B cell (primary cell): ENCODE results near the gene FAM13C. TPM values are rescaled to one million over a fixed set of nuclear protein-coding genes. Genes with fewer than 3 reads are reported as not detected.

Experiments
- ATAC-seq: fragments of 200-7000 bp; cut with Tn5 transposase; one replicate; pipeline ENCODE4 v1.10.0; 2021; ENCODE audit warnings: low read depth, mild to moderate bottlenecking, moderate number of reproducible peaks, moderate library complexity
- CTCF ChIA-PET: fragments of 350-600 bp; sonication (Branson Sonifier 250); formaldehyde crosslinking; loops from one replicate; lab custom pipeline; 2021; ENCODE audit warnings: antibody characterized with exemption, inconsistent platforms; lab: Charles Lee
- POLR2A ChIA-PET: fragments of 350-600 bp; sonication (Branson Sonifier 250); formaldehyde crosslinking; loops from one replicate; lab custom pipeline; 2021; ENCODE audit warnings: antibody characterized with exemption; lab: Charles Lee
- DNase-seq: peaks from one replicate; pipeline ENCODE4 v3.0.0; 2013
- H2AFZ ChIP-seq: 2 replicates; pipeline ENCODE4 v1.6.1; 2012; ENCODE audit warnings: mild to moderate bottlenecking, low read depth, low read length; ENCODE audit not compliant: insufficient read depth, poor library complexity, severe bottlenecking
- H3K27ac ChIP-seq, 2 donors: 1 replicate in 1 of 2; 2 replicates in 1 of 2; pipeline ENCODE4 v1.5.1; 2012 to 2013; ENCODE audit warnings: low read length in 2 of 2, mild to moderate bottlenecking in 2 of 2, moderate library complexity in 1 of 2
- H3K27me3 ChIP-seq, 4 experiments: fragments of 200-600 bp in 1 of 4; sonication (generic) in 1 of 4; replicated peaks in 1 of 4; 1 replicate in 2 of 4; 2 replicates in 2 of 4; pipeline versions ENCODE4 v1.6.1 to v1.7.0; 2013 to 2016; ENCODE audit warnings: low read length in 3 of 4, mild to moderate bottlenecking in 2 of 4, mixed read lengths in 1 of 4, moderate library complexity in 1 of 4; ENCODE audit not compliant: insufficient read depth in 4 of 4, control insufficient read depth in 3 of 4; ENCODE audit errors: control extremely low read depth in 1 of 4
- H3K36me3 ChIP-seq, 2 experiments: replicated peaks in 1 of 2; 1 replicate in 1 of 2; 2 replicates in 1 of 2; pipeline versions ENCODE4 v1.6.1 to v1.7.1; 2013; ENCODE audit warnings: low read length in 1 of 2; ENCODE audit not compliant: insufficient read depth in 2 of 2, control insufficient read depth in 1 of 2; ENCODE audit errors: control extremely low read depth in 1 of 2, extremely low read depth in 1 of 2
- H3K4me1 ChIP-seq, 2 donors: fragments of 200-600 bp in 1 of 2; sonication (generic) in 1 of 2; 1 replicate in 1 of 2; 2 replicates in 1 of 2; pipeline versions ENCODE4 v1.5.1 to v1.6.1; 2013 to 2017; ENCODE audit warnings: low read length in 2 of 2; ENCODE audit not compliant: control insufficient read depth in 2 of 2, insufficient read depth in 2 of 2
- H3K4me2 ChIP-seq: replicated peaks from 2 replicates; pipeline ENCODE3; 2012; ENCODE audit warnings: mild to moderate bottlenecking, low read depth, low read length; ENCODE audit not compliant: poor library complexity, severe bottlenecking
- H3K4me3 ChIP-seq, 5 experiments: fragments of 200-600 bp in 1 of 5; sonication (generic) in 1 of 5; 1 replicate in 3 of 5; 2 replicates in 2 of 5; pipeline versions ENCODE4 v1.5.1 to v1.7.0; 2011 to 2016; ENCODE audit warnings: low read length in 4 of 5, mild to moderate bottlenecking in 4 of 5, low read depth in 2 of 5, control low read depth in 1 of 5, moderate library complexity in 1 of 5; ENCODE audit not compliant: insufficient read depth in 1 of 5; ENCODE audit errors: control extremely low read depth in 1 of 5, extremely low read depth in 1 of 5
- H3K79me2 ChIP-seq: fragments of 200-600 bp; sonication (generic); one replicate; pipeline ENCODE4 v1.6.0; 2016; ENCODE audit warnings: low read length; ENCODE audit not compliant: control insufficient read depth, insufficient read depth
- H3K9ac ChIP-seq: fragments of 200-600 bp; sonication (generic); 2 replicates; pipeline ENCODE4 v1.6.1; 2017; ENCODE audit warnings: mild to moderate bottlenecking, low read length, moderate library complexity
- H3K9me3 ChIP-seq, 3 donors: one replicate each; pipeline versions ENCODE4 v1.6.1 to v1.7.1; 2013; ENCODE audit warnings: low read length in 2 of 3; ENCODE audit not compliant: control insufficient read depth in 2 of 3, insufficient read depth in 1 of 3; ENCODE audit errors: control extremely low read depth in 1 of 3
- H4K20me1 ChIP-seq: 2 replicates; pipeline ENCODE4 v1.6.0; 2012; ENCODE audit warnings: mild to moderate bottlenecking, low read length; ENCODE audit not compliant: insufficient read depth, control insufficient read depth, poor library complexity, severe bottlenecking
- H3K27ac Mint-ChIP-seq: one replicate; pipeline ENCODE4 v1.8.0; 2021; ENCODE audit warnings: mixed read lengths
- H3K27me3 Mint-ChIP-seq: one replicate; pipeline ENCODE4 v1.8.0; 2021; ENCODE audit warnings: mixed read lengths
- H3K4me1 Mint-ChIP-seq: one replicate; pipeline ENCODE4 v1.8.0; 2021; ENCODE audit warnings: mixed read lengths
- H3K4me3 Mint-ChIP-seq: one replicate; pipeline ENCODE4 v1.8.0; 2021; ENCODE audit warnings: mixed read lengths
- H3K9me3 Mint-ChIP-seq: one replicate; pipeline ENCODE4 v1.8.0; 2022; ENCODE audit warnings: mixed read lengths; ENCODE audit not compliant: insufficient read depth
- CTCF ChIP-seq: fragments of 200-600 bp; IDR thresholded peaks from one replicate; pipeline ENCODE4 v1.8.0; 2022; ENCODE audit warnings: antibody characterized with exemption, mild to moderate bottlenecking
- EZH2 ChIP-seq: IDR thresholded peaks from 2 replicates; pipeline ENCODE4 v1.6.1; 2012; ENCODE audit warnings: borderline replicate concordance, low read depth, mild to moderate bottlenecking, moderate library complexity, low read length; ENCODE audit not compliant: insufficient read depth, poor library complexity, severe bottlenecking
- WGBS: methylation state at CpG from one replicate; pipeline ENCODE4 v1.1.5; 2013; ENCODE audit warnings: missing lambda C conversion rate; ENCODE audit not compliant: insufficient coverage; 5-methylcytosine and 5-hydroxymethylcytosine counted together
- intact Hi-C: fragments of 100-400 bp; cut with micrococcal nuclease; formaldehyde crosslinking; loops from one replicate; pipeline ENCODE4 v1.10.0; 2022
- polyA plus RNA-seq: library from polyadenylated mRNA; depleted of rRNA; stranded (reverse); fragments of >200 nt; gene quantifications from 2 replicates; pipeline ENCODE4 v1.2.3, GENCODE V29; 2012
- total RNA-seq, 2 donors: library from RNA; stranded (reverse); fragments of 120-200 nt in 1 of 2; gene quantifications; 1 replicate in 1 of 2; 2 replicates in 1 of 2; pipeline versions ENCODE4 v1.2.3 to v1.2.4, GENCODE V29; 2013 to 2022

The FAM13C gene
- total and polyA plus RNA-seq, 2 donors (not counting 1 experiment from before 2014, with no cell fraction given): not detected

DNA sequence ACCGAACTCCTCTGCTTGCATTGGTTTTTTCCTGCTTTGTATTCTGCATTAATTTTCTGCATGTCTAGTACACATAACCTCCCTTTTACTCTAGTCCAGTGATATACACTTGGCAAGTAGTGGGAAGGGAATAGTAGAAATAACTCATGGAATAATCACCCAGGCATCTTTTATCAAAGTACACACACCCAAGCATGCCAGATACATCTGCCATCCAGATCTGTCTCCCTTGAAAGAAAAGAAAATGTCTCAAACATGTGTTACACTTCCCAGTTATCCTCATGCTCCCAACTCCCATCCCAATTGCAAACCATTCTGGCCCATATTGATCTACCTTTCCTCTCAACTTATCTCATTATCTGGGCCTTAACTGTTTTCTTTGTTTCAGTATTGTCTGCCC, 106.9 kb downstream of the FAM13C start:
- Histone ChIP-seq H4K20me1 (no peaks in the 10 kb centered on the region), H3K9ac (no peak overlapping the region), H3K36me3 (no peaks in the 10 kb centered on the region), H2AFZ (no peak overlapping the region), H3K79me2 (no peaks in the 10 kb centered on the region), H3K27ac (no peak overlapping the region), H3K4me1 (no peaks in the 10 kb centered on the region), H3K9me3 (no peaks in the 10 kb centered on the region), H3K4me2 (no peak overlapping the region), H3K27me3 (no peaks in the 10 kb centered on the region), H3K4me3 (no peak overlapping the region)
- CTCF ChIA-PET: no interaction called here
- intact Hi-C loops: no loop called here
- POLR2A ChIA-PET: no interaction called here
- H3K4me3 Mint-ChIP-seq: no peak overlapping the region
- WGBS: no CpG with 5 or more reads among the region's 1 CpG
- TF ChIP-seq EZH2 (no peak), CTCF (no peak)
- H3K9me3 Mint-ChIP-seq: no peaks in the 10 kb centered on the region
- H3K4me1 Mint-ChIP-seq: no peaks in the 10 kb centered on the region
- no peak for DNase-seq
- no peaks in the 10 kb centered on the region for H3K27me3 Mint-ChIP-seq
- no peak for ATAC-seq
- no peak overlapping the region for H3K27ac Mint-ChIP-seq

DNA sequence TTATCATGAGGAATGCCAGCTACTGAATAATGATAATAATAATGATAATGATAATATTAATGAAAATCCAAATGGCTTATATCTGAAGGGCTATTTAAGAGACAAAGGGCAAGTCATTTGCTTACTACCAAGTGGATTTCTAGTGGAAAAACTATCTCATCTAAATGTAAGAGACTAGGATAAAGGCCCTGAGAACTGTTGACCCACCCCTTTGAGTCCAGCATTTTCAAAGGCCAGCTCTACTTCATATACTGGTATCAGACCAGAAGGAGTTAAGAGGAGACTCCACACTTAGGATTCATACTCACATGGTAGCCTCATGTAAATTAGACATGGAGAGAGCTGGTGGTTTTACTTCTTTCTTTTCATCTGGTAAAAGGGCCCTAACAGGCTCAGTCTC, 109.9 kb downstream of the FAM13C start:
- intact Hi-C loops: no loop called here
- H3K27me3 ChIP-seq: no peaks in the 10 kb centered on the region

More for the DNA sequence above, 109.9 kb downstream of the FAM13C start:
- Histone ChIP-seq H3K79me2 (no peaks in the 10 kb centered on the region), H3K36me3 (no peaks in the 10 kb centered on the region), H3K27ac (no peak overlapping the region), H3K4me1 (no peaks in the 10 kb centered on the region), H3K4me3 (no peak overlapping the region), H3K9me3 (no peaks in the 10 kb centered on the region), H4K20me1 (no peaks in the 10 kb centered on the region), H3K4me2 (no peak overlapping the region), H3K9ac (no peak overlapping the region), H2AFZ (no peak overlapping the region)
- ATAC-seq (no peak), DNase-seq (no peak)
- no peak for TF ChIP-seq EZH2
- TF ChIP-seq CTCF: no peak
- Mint-ChIP-seq H3K4me1 (no peaks in the 10 kb centered on the region), H3K4me3 (no peak overlapping the region), H3K27me3 (no peaks in the 10 kb centered on the region), H3K27ac (no peak overlapping the region), H3K9me3 (no peaks in the 10 kb centered on the region)
- ChIA-PET CTCF (no interaction called here), POLR2A (no interaction called here)
